SIG-M5 (cell line): ENCODE results near the gene DHRS12.

ENCODE experiments used
- DNase-seq: peaks from one replicate; lab custom pipeline; 2025; lab: John Stamatoyannopoulos, UW

Gene DHRS12

DNA sequence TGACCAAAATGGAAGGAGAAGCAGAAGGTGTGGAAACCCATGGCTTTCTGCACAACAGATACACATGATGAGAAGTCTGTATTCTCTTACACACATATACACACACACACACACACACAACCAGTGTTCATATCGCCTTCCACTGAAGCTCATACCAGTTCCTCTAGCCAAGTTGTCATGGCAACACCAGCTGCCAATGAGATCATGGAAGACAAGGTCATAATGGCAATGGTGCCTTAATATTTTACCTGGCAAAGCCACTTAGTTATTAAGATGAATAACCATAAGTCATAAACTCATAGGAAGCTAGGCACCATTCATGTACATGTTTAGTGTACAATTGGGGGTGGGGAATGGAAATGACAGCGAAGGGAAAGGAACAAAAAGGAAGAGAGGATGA lies 2.6 kb upstream of the DHRS12 start:
- no peak for DNase-seq

GRCh38 chr13:51805925-51806324 lies 2.0 kb upstream of the DHRS12 start:
- no peak for DNase-seq

- DNase-seq: no peak
These were observed 1.4 kb upstream of the DHRS12 start for GRCh38 chr13:51805313-51805712.

- no peak for DNase-seq
These were observed 571 bp upstream of the DHRS12 start for GRCh38 chr13:51804295-51805172.

GRCh38 chr13:51802631-51803418 lies 1.1 kb downstream of the DHRS12 start:
- DNase-seq: no peak

DNA sequence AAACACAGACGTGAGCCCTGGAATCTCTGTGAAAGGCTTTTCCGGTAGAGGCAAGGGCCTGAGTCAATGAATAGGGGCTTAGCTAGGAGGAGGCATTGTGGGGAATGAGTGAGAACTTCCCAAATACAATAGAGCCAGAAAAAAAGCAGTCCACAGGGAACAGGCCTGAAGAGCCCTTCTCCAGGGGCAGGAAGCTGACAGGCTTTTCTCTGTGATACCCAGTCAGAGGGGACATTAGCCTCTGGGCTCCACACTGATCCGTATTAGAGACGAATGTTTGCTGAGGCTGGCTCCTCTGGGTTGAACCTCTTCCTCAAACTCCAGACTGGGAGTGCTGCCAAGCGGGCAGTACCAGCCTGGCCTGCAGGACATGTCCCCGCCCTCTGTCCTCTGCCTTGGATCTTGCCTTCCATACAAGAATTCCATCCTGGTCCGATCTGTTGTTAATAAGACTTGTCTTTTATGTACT lies 2.3 kb downstream of the DHRS12 start:
- no peak for DNase-seq

- DNase-seq: no peak
These were observed 3.5 kb downstream of the DHRS12 start for GRCh38 chr13:51800486-51800885.

GRCh38 chr13:51799261-51799660 lies 4.7 kb downstream of the DHRS12 start:
- no peak for DNase-seq

DNA sequence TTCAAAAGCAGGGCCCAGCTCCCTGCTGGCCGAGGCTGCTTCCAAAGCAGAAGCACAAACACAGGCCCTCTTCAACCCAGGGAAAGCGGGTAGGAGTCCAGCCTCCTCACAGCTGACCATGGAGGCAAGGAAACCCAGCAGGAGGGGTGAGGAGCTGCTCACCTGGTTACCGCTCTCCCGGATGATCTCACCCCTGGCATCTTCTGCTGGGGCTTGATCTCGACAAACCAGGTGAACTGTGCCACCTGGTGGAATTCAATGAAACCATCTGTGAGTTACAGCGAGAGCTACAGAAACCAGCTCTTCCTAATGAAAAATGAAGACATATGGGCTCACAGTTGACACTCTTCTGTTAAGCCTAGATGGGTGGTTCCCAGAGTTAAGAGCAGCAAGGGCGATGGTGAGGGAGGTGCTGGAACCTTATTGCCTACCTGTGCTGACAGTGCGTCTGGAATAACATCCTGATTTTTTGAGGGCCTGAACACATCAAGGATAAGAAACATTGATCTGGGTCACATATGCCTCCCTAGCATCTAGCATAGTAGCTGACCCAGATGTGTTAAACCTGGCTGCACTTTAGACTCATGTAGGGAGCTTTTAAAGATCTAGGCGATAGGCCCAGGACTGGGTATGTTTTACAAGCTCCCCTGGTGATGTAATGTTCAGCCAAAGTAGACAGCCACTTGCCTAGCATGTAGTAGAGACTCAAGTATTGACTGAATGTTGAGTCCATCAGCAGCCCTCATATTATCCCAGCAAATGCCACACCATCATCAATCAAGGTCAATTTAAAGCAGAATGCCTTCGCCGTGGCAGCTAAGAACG lies 6.1 kb downstream of the DHRS12 start:
- DNase-seq: no peak

- DNase-seq: no peak
These were observed 7.4 kb downstream of the DHRS12 start for GRCh38 chr13:51796546-51796945.

- DNase-seq: no peak
These were observed 8.5 kb downstream of the DHRS12 start for GRCh38 chr13:51795419-51795818.

- no peak for DNase-seq
These were observed 9.0 kb downstream of the DHRS12 start for GRCh38 chr13:51794964-51795363.

GRCh38 chr13:51793570-51794271 lies 10.2 kb downstream of the DHRS12 start:
- peak; percentile 56 for DNase-seq

GRCh38 chr13:51786425-51787265 lies 17.3 kb downstream of the DHRS12 start:
- no peak for DNase-seq

DNA sequence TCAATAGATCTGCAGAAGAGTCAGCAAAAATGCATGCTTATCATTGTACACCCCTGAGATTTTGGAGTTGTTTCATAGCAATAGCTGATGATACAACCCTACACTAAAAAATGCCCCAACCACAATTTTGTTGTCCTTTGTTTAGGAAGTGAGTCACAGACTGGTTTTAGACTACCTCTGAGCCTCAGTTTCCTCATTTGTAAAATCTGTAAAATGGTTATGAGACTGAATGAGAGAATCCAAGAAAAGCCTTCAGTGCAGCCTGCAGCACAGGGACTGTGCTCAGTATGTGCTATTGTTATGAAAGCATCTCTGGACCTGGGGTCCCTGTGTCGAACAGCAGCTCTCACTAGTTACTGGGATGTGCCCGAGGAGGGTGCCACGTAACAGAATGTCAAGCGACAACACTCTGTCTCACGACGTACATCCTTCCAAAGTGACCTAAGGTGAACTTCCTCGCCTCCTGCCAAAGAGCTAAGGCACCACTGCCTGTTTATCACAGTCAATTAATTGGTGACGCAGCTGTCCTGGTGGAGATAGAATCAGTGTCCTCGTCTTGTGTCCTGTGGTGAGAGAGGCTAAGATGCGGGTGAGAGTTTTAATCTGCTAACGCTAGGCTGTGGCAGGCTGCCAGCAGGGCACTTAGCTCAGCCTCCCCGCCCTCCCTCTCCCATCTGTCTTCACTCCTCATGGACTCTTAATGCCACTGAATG lies 18.1 kb downstream of the DHRS12 start:
- no peak for DNase-seq

GRCh38 chr13:51784097-51784496 lies 19.9 kb downstream of the DHRS12 start:
- DNase-seq: no peak

DNA sequence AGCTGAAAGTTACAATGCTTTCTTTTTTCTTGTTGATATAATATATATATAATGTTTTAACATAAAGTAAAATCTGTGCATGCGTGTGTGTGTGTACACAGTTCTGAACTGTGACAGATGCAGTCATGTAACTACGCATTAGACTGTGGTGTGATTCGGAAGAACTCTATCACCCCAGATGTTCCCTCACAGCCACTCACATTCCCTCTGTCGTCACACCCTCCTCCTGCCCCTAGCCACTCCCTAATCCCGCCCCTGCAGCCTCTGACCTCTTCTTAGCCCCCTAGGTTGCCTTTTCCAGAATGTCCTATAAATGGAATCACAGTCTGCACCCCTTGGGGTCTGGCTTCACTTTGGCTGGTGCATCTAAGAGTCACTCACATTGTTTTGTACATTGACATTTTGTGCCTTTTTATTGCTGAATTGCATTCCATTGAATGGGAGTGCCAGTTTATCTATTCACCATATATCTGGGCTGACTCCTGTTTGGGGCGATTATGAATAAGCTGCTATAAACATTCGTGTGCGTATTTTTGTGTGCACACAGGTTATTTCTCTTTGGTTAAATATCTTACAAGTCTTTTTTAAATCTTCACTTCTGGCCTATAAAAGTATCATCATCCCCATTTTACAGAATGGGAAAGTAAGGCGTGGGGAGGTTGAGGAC lies 20.4 kb downstream of the DHRS12 start:
- DNase-seq: no peak

DNA sequence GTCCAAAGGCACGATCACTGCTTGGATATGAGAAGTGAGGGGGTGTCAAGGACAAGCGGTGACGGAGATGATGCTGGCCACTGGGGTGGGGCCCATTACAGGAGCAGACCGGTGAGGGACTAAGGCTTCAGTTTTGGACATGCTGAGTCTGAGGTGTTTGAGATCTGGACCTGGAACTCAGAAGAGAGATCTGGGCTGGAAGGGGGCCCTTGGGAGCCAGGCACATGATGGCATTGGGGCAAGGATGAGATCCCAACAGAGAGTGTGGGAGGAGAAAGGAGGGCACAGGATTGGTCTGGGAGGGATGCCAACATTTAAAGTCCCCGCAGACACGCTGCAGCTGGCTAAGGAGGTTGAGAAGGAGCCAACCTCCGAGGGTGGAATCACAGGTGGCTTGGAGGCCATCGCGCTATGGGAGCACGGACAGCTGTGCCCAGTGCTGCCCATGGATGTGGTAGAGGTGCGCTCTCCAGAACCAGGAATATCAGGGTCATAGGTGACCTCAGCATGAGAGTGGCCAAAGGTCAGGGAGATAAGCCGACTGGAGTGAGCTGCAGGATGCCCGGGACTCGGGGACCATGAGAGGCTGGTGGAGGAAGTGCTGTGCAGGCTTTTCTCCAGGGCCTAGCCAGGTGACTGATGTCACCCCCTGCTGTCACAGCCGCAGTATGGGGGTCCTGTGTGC lies 21.8 kb downstream of the DHRS12 start:
- no peak for DNase-seq
